IMR-90 (cell line): ENCODE measurements around the gene MYF6.

Experiments used
- BHLHE40 ChIP-seq: fragments of 150-350 bp; IDR thresholded peaks from 2 replicates; pipeline ENCODE4 v1.6.1; 2016; ENCODE audit warnings: mild to moderate bottlenecking, low read depth, low read length
- CEBPB ChIP-seq: IDR thresholded peaks from 2 replicates; pipeline ENCODE4 v1.6.1; 2012; ENCODE audit warnings: low read depth, low read length, improper control_type of control experiment
- ELK1 ChIP-seq: fragments of 150-350 bp; IDR thresholded peaks from 2 replicates; pipeline ENCODE4 v1.6.1; 2016; ENCODE audit warnings: low read depth, mild to moderate bottlenecking, low read length, moderate library complexity, borderline replicate concordance
- MAFK ChIP-seq: IDR thresholded peaks from 2 replicates; pipeline ENCODE4 v1.6.1; 2012; ENCODE audit warnings: low read depth, low read length, improper control_type of control experiment
- MAZ ChIP-seq: IDR thresholded peaks from 2 replicates; pipeline ENCODE4 v1.6.1; 2012; ENCODE audit warnings: low read depth, mild to moderate bottlenecking, low read length, improper control_type of control experiment, moderate library complexity, borderline replicate concordance
- POLR2A ChIP-seq: IDR thresholded peaks from 2 replicates; pipeline ENCODE4 v1.6.1; 2012; ENCODE audit warnings: mild to moderate bottlenecking, low read depth, low read length
- RAD21 ChIP-seq: IDR thresholded peaks from 2 replicates; pipeline ENCODE4 v1.6.1; 2012; ENCODE audit warnings: low read length, improper control_type of control experiment
- RCOR1 ChIP-seq: IDR thresholded peaks from 2 replicates; pipeline ENCODE4 v1.6.1; 2012; ENCODE audit warnings: mild to moderate bottlenecking, low read length, improper control_type of control experiment; ENCODE audit not compliant: insufficient replicate concordance
- SMC3 ChIP-seq: fragments of 150-350 bp; IDR thresholded peaks from 2 replicates; pipeline ENCODE4 v1.6.1; 2016; ENCODE audit warnings: low read depth, mild to moderate bottlenecking, antibody characterized with exemption, low read length, moderate library complexity
- TF ChIP-seq, protein P1 (sequence below): conservative IDR thresholded peaks from 2 replicates; pipeline ENCODE4 v1.5.1; 2012; ENCODE audit warnings: mild to moderate bottlenecking, low read depth, low read length, improper control_type of control experiment
- TF ChIP-seq, protein P2 (sequence below): fragments of 150-350 bp; IDR thresholded peaks from 2 replicates; pipeline ENCODE4 v1.6.1; 2017; ENCODE audit warnings: mild to moderate bottlenecking, antibody characterized with exemption, low read length, low read depth

GRCh38 chr12:80714055-80714454 lies 6.6 kb downstream of the MYF6 start:
- no peak for TF ChIP-seq MAFK
- TF ChIP-seq, protein P1, sequence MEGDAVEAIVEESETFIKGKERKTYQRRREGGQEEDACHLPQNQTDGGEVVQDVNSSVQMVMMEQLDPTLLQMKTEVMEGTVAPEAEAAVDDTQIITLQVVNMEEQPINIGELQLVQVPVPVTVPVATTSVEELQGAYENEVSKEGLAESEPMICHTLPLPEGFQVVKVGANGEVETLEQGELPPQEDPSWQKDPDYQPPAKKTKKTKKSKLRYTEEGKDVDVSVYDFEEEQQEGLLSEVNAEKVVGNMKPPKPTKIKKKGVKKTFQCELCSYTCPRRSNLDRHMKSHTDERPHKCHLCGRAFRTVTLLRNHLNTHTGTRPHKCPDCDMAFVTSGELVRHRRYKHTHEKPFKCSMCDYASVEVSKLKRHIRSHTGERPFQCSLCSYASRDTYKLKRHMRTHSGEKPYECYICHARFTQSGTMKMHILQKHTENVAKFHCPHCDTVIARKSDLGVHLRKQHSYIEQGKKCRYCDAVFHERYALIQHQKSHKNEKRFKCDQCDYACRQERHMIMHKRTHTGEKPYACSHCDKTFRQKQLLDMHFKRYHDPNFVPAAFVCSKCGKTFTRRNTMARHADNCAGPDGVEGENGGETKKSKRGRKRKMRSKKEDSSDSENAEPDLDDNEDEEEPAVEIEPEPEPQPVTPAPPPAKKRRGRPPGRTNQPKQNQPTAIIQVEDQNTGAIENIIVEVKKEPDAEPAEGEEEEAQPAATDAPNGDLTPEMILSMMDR: no peak
- TF ChIP-seq POLR2A: no peak
- no peak for TF ChIP-seq SMC3
- TF ChIP-seq BHLHE40: no peak
- TF ChIP-seq ELK1: no peak
- TF ChIP-seq, protein P2, sequence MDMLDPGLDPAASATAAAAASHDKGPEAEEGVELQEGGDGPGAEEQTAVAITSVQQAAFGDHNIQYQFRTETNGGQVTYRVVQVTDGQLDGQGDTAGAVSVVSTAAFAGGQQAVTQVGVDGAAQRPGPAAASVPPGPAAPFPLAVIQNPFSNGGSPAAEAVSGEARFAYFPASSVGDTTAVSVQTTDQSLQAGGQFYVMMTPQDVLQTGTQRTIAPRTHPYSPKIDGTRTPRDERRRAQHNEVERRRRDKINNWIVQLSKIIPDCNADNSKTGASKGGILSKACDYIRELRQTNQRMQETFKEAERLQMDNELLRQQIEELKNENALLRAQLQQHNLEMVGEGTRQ: no peak
- TF ChIP-seq MAZ: no peak
- no peak for TF ChIP-seq RCOR1
- no peak for TF ChIP-seq RAD21
- TF ChIP-seq CEBPB: no peak
